ENCODE results near the gene CREBBP. TPM values are rescaled to one million over a fixed set of nuclear protein-coding genes. Genes with fewer than 3 reads are reported as not detected.

The CREBBP gene
- total RNA-seq, 1 donor from 2014 or later = 59.2 TPM

DNA sequence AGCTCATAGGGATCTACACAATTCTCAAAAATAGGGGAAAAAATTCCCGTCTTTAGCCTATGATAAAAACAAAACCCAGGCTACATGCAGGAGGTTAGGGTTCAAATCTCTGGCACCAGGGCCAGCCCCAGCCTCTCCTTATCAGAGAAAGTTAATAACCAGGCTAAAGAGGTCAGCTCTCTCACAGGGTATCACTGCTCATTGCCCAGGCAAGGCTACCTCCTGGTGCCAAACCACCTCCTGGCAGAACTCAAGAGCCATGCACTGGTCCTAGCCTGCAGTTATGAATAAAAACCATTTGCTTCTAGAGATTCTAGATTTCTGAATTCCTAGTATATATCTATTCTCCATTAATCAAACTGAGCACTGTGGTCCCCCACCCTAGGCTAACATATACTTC is 65.8 kb downstream of the CREBBP start:
- Mint-ChIP-seq H3K36me3 (ENCODE audit: low read depth) (no peaks in the 10 kb centered on the region), H3K4me1 (ENCODE audit: low read depth) (peaks cover 48% of the 10 kb centered on the region), H3K27me3 (ENCODE audit: low read depth) (no peaks in the 10 kb centered on the region), H3K4me3 (ENCODE audit: unreplicated experiment) (no peak overlapping the region), H3K9me3 (ENCODE audit: low read depth) (no peaks in the 10 kb centered on the region), H3K27ac (ENCODE audit: unreplicated experiment) (no peak overlapping the region)
- DNase-seq (ENCODE audit: low spot score) = no peak
- TF ChIP-seq, protein P1, sequence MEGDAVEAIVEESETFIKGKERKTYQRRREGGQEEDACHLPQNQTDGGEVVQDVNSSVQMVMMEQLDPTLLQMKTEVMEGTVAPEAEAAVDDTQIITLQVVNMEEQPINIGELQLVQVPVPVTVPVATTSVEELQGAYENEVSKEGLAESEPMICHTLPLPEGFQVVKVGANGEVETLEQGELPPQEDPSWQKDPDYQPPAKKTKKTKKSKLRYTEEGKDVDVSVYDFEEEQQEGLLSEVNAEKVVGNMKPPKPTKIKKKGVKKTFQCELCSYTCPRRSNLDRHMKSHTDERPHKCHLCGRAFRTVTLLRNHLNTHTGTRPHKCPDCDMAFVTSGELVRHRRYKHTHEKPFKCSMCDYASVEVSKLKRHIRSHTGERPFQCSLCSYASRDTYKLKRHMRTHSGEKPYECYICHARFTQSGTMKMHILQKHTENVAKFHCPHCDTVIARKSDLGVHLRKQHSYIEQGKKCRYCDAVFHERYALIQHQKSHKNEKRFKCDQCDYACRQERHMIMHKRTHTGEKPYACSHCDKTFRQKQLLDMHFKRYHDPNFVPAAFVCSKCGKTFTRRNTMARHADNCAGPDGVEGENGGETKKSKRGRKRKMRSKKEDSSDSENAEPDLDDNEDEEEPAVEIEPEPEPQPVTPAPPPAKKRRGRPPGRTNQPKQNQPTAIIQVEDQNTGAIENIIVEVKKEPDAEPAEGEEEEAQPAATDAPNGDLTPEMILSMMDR (IDR thresholded peaks at IDR 0.05) = no peak

DNA sequence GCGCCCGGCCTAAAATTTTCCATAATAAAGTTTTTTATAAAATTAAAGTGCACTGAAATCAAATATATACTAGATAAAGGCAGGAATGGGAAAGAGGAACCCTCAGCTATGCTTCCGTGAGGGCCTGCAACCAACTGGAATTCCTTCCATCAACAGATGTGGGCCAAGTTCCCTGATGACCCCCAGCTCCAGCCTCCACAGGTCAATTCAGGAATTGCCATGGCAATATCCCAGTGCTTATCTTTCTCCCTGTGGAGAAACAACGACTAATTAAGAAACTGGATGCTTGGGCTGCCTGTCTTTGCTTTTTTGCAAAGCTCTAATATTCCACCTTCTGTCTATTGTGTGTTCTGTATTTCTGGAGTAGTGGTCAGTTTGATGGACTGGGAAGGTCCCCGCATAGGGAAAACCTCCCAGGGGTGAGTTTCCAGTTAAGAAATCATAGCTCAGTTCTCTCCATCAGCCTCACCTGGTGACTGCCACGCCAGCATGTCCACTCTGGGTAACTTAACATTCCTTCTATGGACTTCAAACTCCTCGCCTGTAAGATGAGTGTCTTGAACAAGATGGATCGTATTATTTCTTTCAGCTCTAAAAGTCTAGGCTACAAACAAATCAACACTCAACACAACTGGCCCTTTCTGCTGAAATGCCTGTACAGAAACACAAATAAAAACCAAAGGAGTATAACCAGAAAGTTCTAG is 67.9 kb downstream of the CREBBP start:
- Mint-ChIP-seq H3K36me3 (ENCODE audit: low read depth) (peaks cover 6% of the 10 kb centered on the region), H3K4me1 (ENCODE audit: low read depth) (peaks cover 31% of the 10 kb centered on the region), H3K4me3 (ENCODE audit: unreplicated experiment) (no peak overlapping the region), H3K27ac (ENCODE audit: unreplicated experiment) (no peak overlapping the region), H3K9me3 (ENCODE audit: low read depth) (no peaks in the 10 kb centered on the region), H3K27me3 (ENCODE audit: low read depth) (no peaks in the 10 kb centered on the region)
- DNase-seq (ENCODE audit: low spot score) = no peak
- TF ChIP-seq, protein P1 (IDR thresholded peaks at IDR 0.05) = no peak

DNA sequence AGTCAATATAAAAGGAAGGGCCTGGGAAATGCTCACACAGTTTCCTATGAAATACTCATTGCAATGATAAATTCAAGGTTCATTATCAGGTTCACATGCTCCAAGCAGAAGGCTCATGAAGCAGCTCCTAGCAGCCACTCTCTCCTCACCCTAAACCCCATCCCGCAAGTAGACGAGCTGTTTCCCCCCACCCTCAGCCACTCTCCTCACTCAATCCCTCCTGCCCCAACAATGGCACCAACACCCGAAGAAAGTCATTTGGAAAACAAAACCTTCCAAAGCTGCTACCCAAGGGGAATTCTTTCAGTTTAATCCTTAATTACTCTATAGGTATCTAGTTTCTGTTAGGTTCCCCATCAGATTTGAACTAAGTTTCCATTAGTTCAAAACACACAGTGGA is 69.7 kb downstream of the CREBBP start:
- H3K27me3 Mint-ChIP-seq (ENCODE audit: low read depth) = no peaks in the 10 kb centered on the region
- TF ChIP-seq, protein P1 (IDR thresholded peaks at IDR 0.05) = no peak
- H3K4me1 Mint-ChIP-seq (ENCODE audit: low read depth) = peaks cover 24% of the 10 kb centered on the region
- no peak overlapping the region for H3K4me3 Mint-ChIP-seq (ENCODE audit: unreplicated experiment)
- H3K36me3 Mint-ChIP-seq (ENCODE audit: low read depth) = peaks cover 10% of the 10 kb centered on the region
- H3K9me3 Mint-ChIP-seq (ENCODE audit: low read depth) = no peaks in the 10 kb centered on the region
- DNase-seq (ENCODE audit: low spot score) = no peak
- H3K27ac Mint-ChIP-seq (ENCODE audit: unreplicated experiment) = no peak overlapping the region

DNA sequence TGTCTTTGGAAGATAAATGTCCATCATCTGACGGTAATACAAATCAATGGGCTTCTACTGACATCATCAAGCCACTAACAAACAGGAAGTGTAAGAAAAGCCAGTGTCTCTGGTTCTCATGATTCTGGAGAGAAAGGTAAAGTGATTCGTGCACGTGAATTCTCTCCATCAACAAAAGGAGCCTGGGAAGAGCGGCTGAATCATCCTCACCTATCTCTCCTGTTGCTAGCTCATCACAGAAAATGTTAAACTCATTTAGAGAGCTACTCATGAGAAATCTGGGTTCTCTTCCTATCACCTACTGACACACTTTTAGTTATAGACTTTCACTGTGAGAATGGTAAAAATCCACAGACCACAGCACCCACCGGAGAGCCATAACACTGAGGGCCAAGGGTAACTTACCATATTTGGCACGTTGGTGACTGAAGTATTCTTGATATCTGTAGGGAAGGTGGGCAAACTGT is 70.3 kb downstream of the CREBBP start:
- DNase-seq (ENCODE audit: low spot score) = no peak
- no peak overlapping the region for H3K27ac Mint-ChIP-seq (ENCODE audit: unreplicated experiment)
- peaks cover 26% of the 10 kb centered on the region for H3K4me1 Mint-ChIP-seq (ENCODE audit: low read depth)
- no peak overlapping the region for H3K4me3 Mint-ChIP-seq (ENCODE audit: unreplicated experiment)
- TF ChIP-seq, protein P1 (IDR thresholded peaks at IDR 0.05) = no peak
- H3K9me3 Mint-ChIP-seq (ENCODE audit: low read depth) = no peaks in the 10 kb centered on the region
- H3K36me3 Mint-ChIP-seq (ENCODE audit: low read depth) = peaks cover 10% of the 10 kb centered on the region
- H3K27me3 Mint-ChIP-seq (ENCODE audit: low read depth) = no peaks in the 10 kb centered on the region

DNA sequence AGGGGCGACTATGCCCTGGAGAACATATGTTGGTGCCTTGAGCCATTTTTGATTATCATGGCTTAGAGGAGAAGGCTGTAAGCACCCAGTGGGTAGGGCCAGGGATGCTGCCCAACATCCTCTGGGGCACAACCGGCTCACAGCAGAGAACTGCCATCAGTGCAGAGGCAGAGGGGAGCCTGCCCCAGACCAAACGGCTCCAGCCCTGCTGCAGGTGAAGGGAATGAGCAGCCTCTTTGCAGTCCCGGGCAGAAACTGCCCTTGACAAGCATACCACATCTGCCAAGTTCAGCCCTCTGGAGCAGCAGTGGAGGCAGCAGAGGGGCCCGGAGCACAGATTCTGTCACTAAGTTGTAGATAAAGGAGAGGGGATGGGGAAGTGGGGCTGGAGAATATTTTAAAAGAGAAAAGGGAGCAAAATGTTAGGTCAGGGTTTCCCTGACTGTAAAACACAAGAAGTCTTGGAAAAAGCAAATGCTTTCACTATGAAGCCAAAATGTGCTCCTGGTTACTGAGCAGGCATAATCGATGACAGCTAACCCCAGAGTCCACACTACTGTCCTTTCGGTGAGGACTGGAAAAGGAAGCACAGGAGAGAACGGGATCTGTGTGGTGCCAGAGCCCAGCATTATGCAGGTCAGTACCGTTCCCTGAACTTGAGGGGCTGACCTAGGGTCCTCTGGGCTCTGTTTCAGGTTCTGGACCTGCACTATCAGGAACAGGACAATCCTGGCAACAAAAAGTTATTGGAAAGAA is 72.0 kb downstream of the CREBBP start:
- Mint-ChIP-seq H3K4me1 (ENCODE audit: low read depth) (peaks cover 25% of the 10 kb centered on the region), H3K36me3 (ENCODE audit: low read depth) (peaks cover 10% of the 10 kb centered on the region), H3K9me3 (ENCODE audit: low read depth) (no peaks in the 10 kb centered on the region), H3K27ac (ENCODE audit: unreplicated experiment) (peak overlapping the region; percentile 53), H3K27me3 (ENCODE audit: low read depth) (no peaks in the 10 kb centered on the region), H3K4me3 (ENCODE audit: unreplicated experiment) (no peak overlapping the region)
- DNase-seq (ENCODE audit: low spot score) = no peak
- TF ChIP-seq, protein P1 (IDR thresholded peaks at IDR 0.05) = no peak

Measured in chondrocyte (in vitro differentiated cells).